SH-SY5Y (cell line): ENCODE results near the gene GHRL.

Source experiments
- GATA2 ChIP-seq: IDR thresholded peaks from 2 replicates; pipeline ENCODE4 v1.6.1; 2011; ENCODE audit warnings: mild to moderate bottlenecking, low read depth, low read length
- GATA3 ChIP-seq: IDR thresholded peaks from 2 replicates; pipeline ENCODE4 v1.6.1; 2011; ENCODE audit warnings: low read depth, mild to moderate bottlenecking, low read length, moderate library complexity

Gene GHRL

GRCh38 chr3:10315101-10315500 lies 22.4 kb upstream of the GHRL start:
- no peak for TF ChIP-seq GATA2
- no peak for TF ChIP-seq GATA3

GRCh38 chr3:10312861-10313260 lies 20.1 kb upstream of the GHRL start:
- TF ChIP-seq GATA2 (no peak), GATA3 (no peak)

- no peak for TF ChIP-seq GATA3
- no peak for TF ChIP-seq GATA2
Measured at GRCh38 chr3:10312391-10312790, 19.6 kb upstream of the GHRL start.

- TF ChIP-seq GATA3 (no peak), GATA2 (no peak)
Measured at GRCh38 chr3:10311710-10312109, 19.0 kb upstream of the GHRL start.

- TF ChIP-seq GATA2 (no peak), GATA3 (no peak)
Measured at GRCh38 chr3:10310578-10310977, 17.8 kb upstream of the GHRL start.

- TF ChIP-seq GATA3: no peak
- TF ChIP-seq GATA2: no peak
Measured at GRCh38 chr3:10309736-10310135, 17.0 kb upstream of the GHRL start.

GRCh38 chr3:10308678-10309077 lies 15.9 kb upstream of the GHRL start:
- TF ChIP-seq GATA2: no peak
- TF ChIP-seq GATA3: no peak

GRCh38 chr3:10306156-10306555 lies 13.4 kb upstream of the GHRL start:
- TF ChIP-seq GATA2 (no peak), GATA3 (no peak)

- TF ChIP-seq GATA3 (no peak), GATA2 (no peak)
Measured at GRCh38 chr3:10305331-10305902, 12.7 kb upstream of the GHRL start.

- no peak for TF ChIP-seq GATA2
- TF ChIP-seq GATA3: no peak
Measured at GRCh38 chr3:10304905-10305304, 12.2 kb upstream of the GHRL start.

- TF ChIP-seq GATA3 (no peak), GATA2 (no peak)
Measured at GRCh38 chr3:10303785-10304184, 11.0 kb upstream of the GHRL start.

- TF ChIP-seq GATA2 (no peak), GATA3 (no peak)
Measured at GRCh38 chr3:10303105-10303504, 10.4 kb upstream of the GHRL start.

GRCh38 chr3:10300087-10300486 lies 7.3 kb upstream of the GHRL start:
- TF ChIP-seq GATA2 (no peak), GATA3 (no peak)

GRCh38 chr3:10299679-10300078 lies 6.9 kb upstream of the GHRL start:
- TF ChIP-seq GATA3: no peak
- TF ChIP-seq GATA2: no peak

- TF ChIP-seq GATA2: no peak
- no peak for TF ChIP-seq GATA3
Measured at GRCh38 chr3:10299175-10299574, 6.4 kb upstream of the GHRL start.

- TF ChIP-seq GATA2: no peak
- TF ChIP-seq GATA3: no peak
Measured at GRCh38 chr3:10294030-10294586, 1.4 kb upstream of the GHRL start.

- no peak for TF ChIP-seq GATA3
- TF ChIP-seq GATA2: no peak
Measured at GRCh38 chr3:10291641-10292040, 1.1 kb downstream of the GHRL start.
